ENCODE results near the gene TNRC6B. TPM values are rescaled to one million over a fixed set of nuclear protein-coding genes. Genes with fewer than 3 reads are reported as not detected.

TNRC6B gene
- polyA plus RNA-seq, 1 donor from 2014 or later, result 7.6 TPM

GRCh38 chr22:40312050-40312449, 134.3 kb downstream of the TNRC6B start:
- Histone ChIP-seq H4K20me1 (ENCODE audit: insufficient read depth) (no peaks in the 10 kb centered on the region), H2AFZ (ENCODE audit: low read depth, low read length) (no peak overlapping the region), H3K27ac (ENCODE audit: low read length) (no peak overlapping the region), H3K9ac (ENCODE audit: low read length) (no peak overlapping the region), H3K9me2 (ENCODE audit: insufficient read depth, low read length) (no peaks in the 10 kb centered on the region), H3K27me3 (ENCODE audit: insufficient read depth, low read depth, low read length) (no peaks in the 10 kb centered on the region), H3K9me3 (ENCODE audit: low read length) (no peaks in the 10 kb centered on the region), H3K36me3 (ENCODE audit: insufficient read depth, low read length) (peaks cover 28% of the 10 kb centered on the region), H3F3A (ENCODE audit: insufficient read depth, low read length, poor library complexity, severe bottlenecking) (no peaks in the 10 kb centered on the region), H3K4me2 (ENCODE audit: low read length) (no peak overlapping the region), H3K79me2 (replicated peaks; ENCODE audit: insufficient read depth, low read length) (no peaks in the 10 kb centered on the region), H3K4me3 (ENCODE audit: low read length) (no peak overlapping the region)
- TF ChIP-seq, protein P1, sequence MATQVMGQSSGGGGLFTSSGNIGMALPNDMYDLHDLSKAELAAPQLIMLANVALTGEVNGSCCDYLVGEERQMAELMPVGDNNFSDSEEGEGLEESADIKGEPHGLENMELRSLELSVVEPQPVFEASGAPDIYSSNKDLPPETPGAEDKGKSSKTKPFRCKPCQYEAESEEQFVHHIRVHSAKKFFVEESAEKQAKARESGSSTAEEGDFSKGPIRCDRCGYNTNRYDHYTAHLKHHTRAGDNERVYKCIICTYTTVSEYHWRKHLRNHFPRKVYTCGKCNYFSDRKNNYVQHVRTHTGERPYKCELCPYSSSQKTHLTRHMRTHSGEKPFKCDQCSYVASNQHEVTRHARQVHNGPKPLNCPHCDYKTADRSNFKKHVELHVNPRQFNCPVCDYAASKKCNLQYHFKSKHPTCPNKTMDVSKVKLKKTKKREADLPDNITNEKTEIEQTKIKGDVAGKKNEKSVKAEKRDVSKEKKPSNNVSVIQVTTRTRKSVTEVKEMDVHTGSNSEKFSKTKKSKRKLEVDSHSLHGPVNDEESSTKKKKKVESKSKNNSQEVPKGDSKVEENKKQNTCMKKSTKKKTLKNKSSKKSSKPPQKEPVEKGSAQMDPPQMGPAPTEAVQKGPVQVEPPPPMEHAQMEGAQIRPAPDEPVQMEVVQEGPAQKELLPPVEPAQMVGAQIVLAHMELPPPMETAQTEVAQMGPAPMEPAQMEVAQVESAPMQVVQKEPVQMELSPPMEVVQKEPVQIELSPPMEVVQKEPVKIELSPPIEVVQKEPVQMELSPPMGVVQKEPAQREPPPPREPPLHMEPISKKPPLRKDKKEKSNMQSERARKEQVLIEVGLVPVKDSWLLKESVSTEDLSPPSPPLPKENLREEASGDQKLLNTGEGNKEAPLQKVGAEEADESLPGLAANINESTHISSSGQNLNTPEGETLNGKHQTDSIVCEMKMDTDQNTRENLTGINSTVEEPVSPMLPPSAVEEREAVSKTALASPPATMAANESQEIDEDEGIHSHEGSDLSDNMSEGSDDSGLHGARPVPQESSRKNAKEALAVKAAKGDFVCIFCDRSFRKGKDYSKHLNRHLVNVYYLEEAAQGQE (IDR thresholded peaks at IDR 0.05; ENCODE audit: borderline replicate concordance), result no peak
- no peak for TF ChIP-seq MXI1 (conservative IDR thresholded peaks at IDR 0.05; ENCODE audit: poor library complexity, severe bottlenecking)
- TF ChIP-seq SMC3 (conservative IDR thresholded peaks at IDR 0.05; ENCODE audit: poor library complexity), result no peak
- no peak for TF ChIP-seq CTCF (IDR thresholded peaks at IDR 0.05; ENCODE audit: poor library complexity, severe bottlenecking)
- no peak for TF ChIP-seq POLR2AphosphoS5 (IDR thresholded peaks at IDR 0.05)
- TF ChIP-seq EP300 (conservative IDR thresholded peaks at IDR 0.05; ENCODE audit: poor library complexity, severe bottlenecking), result no peak
- TF ChIP-seq RAD21 (conservative IDR thresholded peaks at IDR 0.05), result no peak
- no peak for TF ChIP-seq TAF1 (IDR thresholded peaks at IDR 0.05; ENCODE audit: low read depth)
- no peak for TF ChIP-seq EZH2 (IDR thresholded peaks at IDR 0.05; ENCODE audit: borderline replicate concordance, insufficient read depth, low read length, poor library complexity, severe bottlenecking)

DNA sequence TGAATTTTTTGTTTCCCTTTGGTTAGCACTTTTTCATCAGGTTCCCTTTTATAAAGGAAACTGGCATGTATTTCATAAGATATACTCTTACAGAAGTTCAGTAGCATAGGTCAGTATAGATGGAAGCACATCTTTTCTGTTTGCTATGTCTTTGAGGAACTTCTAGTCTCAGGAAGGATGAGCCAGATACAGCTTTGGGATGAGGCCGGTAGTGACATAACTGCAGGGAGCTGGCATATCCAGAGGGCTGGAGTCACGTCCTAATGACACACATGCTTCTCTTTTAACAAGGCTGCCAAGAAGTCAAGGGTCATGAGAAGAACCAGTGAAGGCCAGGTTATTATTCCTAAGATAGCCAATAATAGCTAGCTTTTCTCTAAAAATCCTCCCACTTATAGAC, 135.3 kb downstream of the TNRC6B start:
- Histone ChIP-seq H2AFZ (ENCODE audit: low read depth, low read length) (no peak overlapping the region), H3K27ac (ENCODE audit: low read length) (no peak overlapping the region), H3K4me2 (ENCODE audit: low read length) (no peak overlapping the region), H3K9me3 (ENCODE audit: low read length) (no peaks in the 10 kb centered on the region), H3K27me3 (ENCODE audit: insufficient read depth, low read depth, low read length) (no peaks in the 10 kb centered on the region), H3K9me2 (ENCODE audit: insufficient read depth, low read length) (no peaks in the 10 kb centered on the region), H3K9ac (ENCODE audit: low read length) (no peak overlapping the region), H3F3A (ENCODE audit: insufficient read depth, low read length, poor library complexity, severe bottlenecking) (no peaks in the 10 kb centered on the region), H3K36me3 (ENCODE audit: insufficient read depth, low read length) (peaks cover 34% of the 10 kb centered on the region), H3K79me2 (replicated peaks; ENCODE audit: insufficient read depth, low read length) (no peaks in the 10 kb centered on the region), H3K4me3 (ENCODE audit: low read length) (no peak overlapping the region), H4K20me1 (ENCODE audit: insufficient read depth) (no peaks in the 10 kb centered on the region)
- TF ChIP-seq SMC3 (conservative IDR thresholded peaks at IDR 0.05; ENCODE audit: poor library complexity) (no peak), EZH2 (IDR thresholded peaks at IDR 0.05; ENCODE audit: borderline replicate concordance, insufficient read depth, low read length, poor library complexity, severe bottlenecking) (no peak), CTCF (IDR thresholded peaks at IDR 0.05; ENCODE audit: poor library complexity, severe bottlenecking) (no peak), TAF1 (IDR thresholded peaks at IDR 0.05; ENCODE audit: low read depth) (no peak), RAD21 (conservative IDR thresholded peaks at IDR 0.05) (no peak)
- TF ChIP-seq, protein P1 (IDR thresholded peaks at IDR 0.05; ENCODE audit: borderline replicate concordance), result no peak

Measured in neural cell (in vitro differentiated cells).